Activated CD4-positive, alpha-beta T cell treated with anti-CD3 and anti-CD28 coated beads, Interleukin-2, amount 10 ng/mL, durations not matched to agents 24 days and 14 days (primary cell): Measurements from ENCODE around the gene LSM11. TPM values are rescaled to one million over a fixed set of nuclear protein-coding genes. Genes with fewer than 3 reads are reported as not detected.

ENCODE experiments used
- total RNA-seq: library from RNA; stranded (reverse); gene quantifications from 2 replicates; pipeline ENCODE4 v1.2.3, GENCODE V29; 2022

Gene LSM11
- total RNA-seq, 1 donor from 2014 or later, result 9.2 TPM

Other genes starting within 250 kb of the LSM11 start
- gene ADAM19, start 167.9 kb upstream of the LSM11 start, total RNA-seq, result 232 TPM in 2 replicates
- 0.19 TPM in 1 of 2 replicates, not detected in the other for gene SOX30, start 91.3 kb upstream of the LSM11 start, total RNA-seq
- 0.42 TPM in 1 of 2 replicates, not detected in the other for gene C5orf52, start 72.2 kb upstream of the LSM11 start, total RNA-seq
- 25.0 and 26.7 TPM in 2 replicates for gene THG1L, start 12.3 kb upstream of the LSM11 start, total RNA-seq
- 91.9 and 92.1 TPM in 2 replicates for gene CLINT1, start 115.4 kb downstream of the LSM11 start, total RNA-seq